A549 treated with AZD2906 at 1 μM for 4 hours (cell line): ENCODE measurements around the gene RWDD3. TPM values are rescaled to one million over a fixed set of nuclear protein-coding genes. Genes with fewer than 3 reads are reported as not detected.

Source experiments
- total RNA-seq: library from RNA; stranded (reverse); fragments of 200-300 nt; extraction: Qiagen RNA extraction; gene quantifications from 5 replicates; pipeline ENCODE4 v1.2.3, GENCODE V29; 2022

Gene RWDD3
- total RNA-seq: 9.4 to 11.2 TPM (median 9.9 TPM) in 5 replicates

GRCh38 chr1:95233737-95234500 lies at the start of gene RWDD3:
Gene RWDD3 (plus strand): TSS chr1:95234210. CDS start chr1:95234231, 21 bp downstream.

Other genes with a start within 250 kb of the RWDD3 start
- gene ALG14, start 161.3 kb upstream of the RWDD3 start, total RNA-seq: 5.1 to 6.9 TPM (median 5.9 TPM) in 5 replicates
- gene TLCD4, start 116.9 kb upstream of the RWDD3 start, total RNA-seq: 7.5 to 13.3 TPM (median 11.2 TPM) in 5 replicates